ENCODE measurements around the gene ZNF655.

Gene ZNF655

DNA sequence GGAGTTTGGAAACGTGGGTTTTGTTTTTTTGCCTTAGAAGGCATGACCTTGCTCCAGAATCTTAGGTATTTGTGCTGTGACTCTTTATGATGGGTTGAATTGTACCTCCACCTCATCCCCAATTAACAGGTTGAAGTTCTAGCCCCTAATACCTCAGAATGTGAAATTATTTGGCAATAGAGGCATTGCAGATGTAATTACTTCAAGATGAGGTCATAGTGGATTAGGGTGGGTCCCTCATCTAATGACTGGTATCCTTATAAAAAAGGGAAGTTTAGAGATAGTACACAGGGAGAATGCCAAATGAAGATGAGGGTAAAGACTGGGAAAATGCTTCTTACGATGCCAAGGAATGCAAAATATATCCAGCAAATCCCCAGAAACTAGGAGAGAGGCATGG, 3.5 kb upstream of the ZNF655 start:
- TF ChIP-seq RAD21 (IDR thresholded peaks at IDR 0.05; ENCODE audit: low read depth) (no peak), CREB1 (IDR thresholded peaks at IDR 0.05; ENCODE audit: low read depth) (no peak), ZBTB7A (IDR thresholded peaks at IDR 0.05; ENCODE audit: low read depth) (no peak), TEAD4 (IDR thresholded peaks at IDR 0.05) (no peak)

DNA sequence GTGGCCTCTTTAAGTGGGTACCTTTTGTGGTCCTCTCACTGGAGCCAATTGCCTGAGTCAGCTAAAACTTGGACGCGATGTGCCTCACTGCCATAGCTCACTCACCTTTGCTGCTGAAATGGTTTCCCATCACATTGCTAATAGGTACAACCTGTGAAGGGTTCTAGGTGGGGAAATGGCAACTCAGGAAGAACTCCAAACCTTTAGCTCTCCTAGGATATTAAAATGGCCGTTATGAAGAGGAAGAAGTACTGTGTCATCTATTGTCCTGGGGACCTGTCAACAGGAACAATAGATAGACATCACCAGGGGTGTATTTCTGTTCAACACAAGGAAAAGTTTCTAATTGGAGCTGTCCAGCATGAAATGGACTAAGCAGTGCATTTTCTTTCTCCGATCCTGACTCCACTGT, 1.2 kb upstream of the ZNF655 start:
- no peak for TF ChIP-seq EGR1 (IDR thresholded peaks at IDR 0.05)
- TF ChIP-seq, protein P1, sequence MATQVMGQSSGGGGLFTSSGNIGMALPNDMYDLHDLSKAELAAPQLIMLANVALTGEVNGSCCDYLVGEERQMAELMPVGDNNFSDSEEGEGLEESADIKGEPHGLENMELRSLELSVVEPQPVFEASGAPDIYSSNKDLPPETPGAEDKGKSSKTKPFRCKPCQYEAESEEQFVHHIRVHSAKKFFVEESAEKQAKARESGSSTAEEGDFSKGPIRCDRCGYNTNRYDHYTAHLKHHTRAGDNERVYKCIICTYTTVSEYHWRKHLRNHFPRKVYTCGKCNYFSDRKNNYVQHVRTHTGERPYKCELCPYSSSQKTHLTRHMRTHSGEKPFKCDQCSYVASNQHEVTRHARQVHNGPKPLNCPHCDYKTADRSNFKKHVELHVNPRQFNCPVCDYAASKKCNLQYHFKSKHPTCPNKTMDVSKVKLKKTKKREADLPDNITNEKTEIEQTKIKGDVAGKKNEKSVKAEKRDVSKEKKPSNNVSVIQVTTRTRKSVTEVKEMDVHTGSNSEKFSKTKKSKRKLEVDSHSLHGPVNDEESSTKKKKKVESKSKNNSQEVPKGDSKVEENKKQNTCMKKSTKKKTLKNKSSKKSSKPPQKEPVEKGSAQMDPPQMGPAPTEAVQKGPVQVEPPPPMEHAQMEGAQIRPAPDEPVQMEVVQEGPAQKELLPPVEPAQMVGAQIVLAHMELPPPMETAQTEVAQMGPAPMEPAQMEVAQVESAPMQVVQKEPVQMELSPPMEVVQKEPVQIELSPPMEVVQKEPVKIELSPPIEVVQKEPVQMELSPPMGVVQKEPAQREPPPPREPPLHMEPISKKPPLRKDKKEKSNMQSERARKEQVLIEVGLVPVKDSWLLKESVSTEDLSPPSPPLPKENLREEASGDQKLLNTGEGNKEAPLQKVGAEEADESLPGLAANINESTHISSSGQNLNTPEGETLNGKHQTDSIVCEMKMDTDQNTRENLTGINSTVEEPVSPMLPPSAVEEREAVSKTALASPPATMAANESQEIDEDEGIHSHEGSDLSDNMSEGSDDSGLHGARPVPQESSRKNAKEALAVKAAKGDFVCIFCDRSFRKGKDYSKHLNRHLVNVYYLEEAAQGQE (IDR thresholded peaks at IDR 0.05; ENCODE audit: low read depth): peak; percentile 68

DNA sequence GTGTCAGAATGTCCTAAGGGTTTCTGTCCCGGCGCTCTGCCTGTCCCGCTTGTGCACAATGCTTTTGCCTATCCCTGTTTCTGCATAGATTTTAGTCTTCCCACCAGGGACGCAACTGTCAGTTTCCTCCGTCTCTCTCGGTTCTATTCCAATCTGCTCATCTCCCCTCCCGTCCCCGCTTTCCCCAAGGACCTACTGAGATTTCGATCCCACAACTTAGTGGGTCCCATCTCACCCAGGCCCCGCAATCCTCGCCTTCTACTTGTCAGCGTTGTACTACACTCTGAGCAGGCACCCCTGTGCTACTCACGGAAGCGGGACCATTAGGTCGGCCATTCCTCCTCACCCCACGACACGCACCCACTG, 519 bp upstream of the ZNF655 start:
- TF ChIP-seq YY1 (IDR thresholded peaks at IDR 0.05; ENCODE audit: low read depth) (peak; percentile 69; the same call in 1 of the 2 replicates), EGR1 (IDR thresholded peaks at IDR 0.05) (no peak)

DNA sequence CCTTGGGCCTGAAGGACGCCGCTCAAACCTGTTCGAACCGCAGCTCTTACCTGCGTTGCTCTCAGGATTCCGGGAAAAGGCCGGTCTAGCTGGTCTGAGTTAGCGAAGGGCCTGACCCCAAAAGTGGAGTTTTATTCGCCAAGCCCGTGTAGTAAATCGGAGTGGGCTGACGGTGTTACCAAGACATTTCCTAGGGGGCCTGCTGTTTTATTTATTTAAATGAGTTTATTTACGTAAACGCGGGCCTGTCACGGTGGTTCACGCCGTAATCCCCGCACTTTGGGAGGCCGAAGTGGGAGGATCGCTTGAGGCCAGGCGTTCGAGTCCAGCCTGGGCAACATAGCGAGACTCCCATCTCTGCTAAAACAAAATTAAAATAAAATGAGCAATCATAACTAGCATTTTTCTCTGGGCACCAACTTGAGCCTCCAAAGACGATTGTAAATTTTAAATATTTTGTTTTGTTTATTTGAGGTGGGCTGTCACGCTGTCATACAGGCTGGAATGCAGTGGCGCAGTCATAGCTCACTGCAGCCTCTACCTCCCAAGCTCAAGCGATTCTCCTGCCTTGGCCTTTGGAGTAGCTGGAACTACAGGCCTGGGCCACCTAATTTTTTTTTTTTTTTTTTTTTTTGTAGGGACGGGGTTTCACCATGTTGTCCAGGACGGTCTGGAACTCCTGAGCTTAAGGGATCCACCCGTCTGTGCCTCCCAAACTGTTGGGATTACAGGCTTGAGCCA, 903 bp downstream of the ZNF655 start:
- no peak for TF ChIP-seq CEBPB (IDR thresholded peaks at IDR 0.05)
- no peak for TF ChIP-seq TAF1 (IDR thresholded peaks at IDR 0.05; ENCODE audit: low read depth)
- TF ChIP-seq, protein P1 (IDR thresholded peaks at IDR 0.05; ENCODE audit: low read depth): no peak
- TF ChIP-seq FOXM1 (IDR thresholded peaks at IDR 0.05; ENCODE audit: borderline replicate concordance, low read depth): no peak
- TF ChIP-seq, protein P2, sequence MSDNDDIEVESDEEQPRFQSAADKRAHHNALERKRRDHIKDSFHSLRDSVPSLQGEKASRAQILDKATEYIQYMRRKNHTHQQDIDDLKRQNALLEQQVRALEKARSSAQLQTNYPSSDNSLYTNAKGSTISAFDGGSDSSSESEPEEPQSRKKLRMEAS (IDR thresholded peaks at IDR 0.05): no peak
- TF ChIP-seq NFIC (IDR thresholded peaks at IDR 0.05): no peak
- TF ChIP-seq TEAD4 (IDR thresholded peaks at IDR 0.05): no peak
- no peak for TF ChIP-seq YY1 (IDR thresholded peaks at IDR 0.05; ENCODE audit: low read depth)
- TF ChIP-seq EGR1 (IDR thresholded peaks at IDR 0.05): no peak
- no peak for TF ChIP-seq ZBTB7A (IDR thresholded peaks at IDR 0.05; ENCODE audit: low read depth)

DNA sequence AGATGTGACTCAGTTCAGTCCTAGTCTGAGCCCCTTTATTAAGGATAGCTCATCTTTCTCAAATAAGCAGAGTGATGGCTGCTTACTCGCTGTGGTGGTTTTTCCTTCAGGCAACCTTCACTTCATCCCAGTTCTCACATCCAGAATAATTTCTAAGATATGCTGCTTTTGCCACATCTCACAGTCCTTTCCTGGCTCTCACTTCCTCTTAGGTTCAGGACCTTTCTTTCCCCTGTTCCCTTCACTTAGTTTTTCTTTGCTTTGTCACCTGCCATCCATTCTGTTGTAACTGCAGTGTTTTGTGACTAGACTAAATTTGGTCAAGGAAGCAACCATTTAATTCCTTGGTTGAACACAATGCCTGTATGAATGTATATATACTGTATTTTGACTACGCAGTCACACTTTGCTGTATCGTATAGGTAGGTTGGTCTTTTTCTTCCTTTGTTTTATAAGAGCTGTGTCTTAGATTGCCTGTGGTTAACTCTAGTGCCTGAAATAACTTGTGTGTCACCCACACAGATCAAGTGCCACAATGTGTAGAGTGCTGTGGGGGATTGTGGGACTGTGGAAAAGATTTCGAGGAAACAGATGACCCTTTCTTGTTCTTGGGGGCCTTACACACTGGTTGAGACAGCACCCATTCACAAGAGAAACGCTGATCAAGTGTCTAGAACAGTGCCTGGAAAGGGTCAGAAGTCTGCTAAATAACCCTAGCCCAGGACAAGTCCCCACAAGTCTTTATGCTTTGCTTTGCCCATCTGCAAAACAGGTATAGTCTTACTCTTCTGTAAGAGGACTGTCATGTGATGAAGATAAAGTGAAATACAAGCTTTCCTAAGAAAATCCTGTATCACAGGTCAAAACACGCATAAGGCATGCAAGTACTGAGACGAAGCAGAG, 2.6 kb downstream of the ZNF655 start:
- TF ChIP-seq TAF1 (IDR thresholded peaks at IDR 0.05; ENCODE audit: low read depth): no peak
- TF ChIP-seq TEAD4 (IDR thresholded peaks at IDR 0.05): no peak
- no peak for TF ChIP-seq CREB1 (IDR thresholded peaks at IDR 0.05; ENCODE audit: low read depth)
- TF ChIP-seq, protein P2 (IDR thresholded peaks at IDR 0.05): no peak
- no peak for TF ChIP-seq ZBTB7A (IDR thresholded peaks at IDR 0.05; ENCODE audit: low read depth)
- no peak for TF ChIP-seq NFIC (IDR thresholded peaks at IDR 0.05)
- TF ChIP-seq, protein P1 (IDR thresholded peaks at IDR 0.05; ENCODE audit: low read depth): no peak
- TF ChIP-seq, protein P3, sequence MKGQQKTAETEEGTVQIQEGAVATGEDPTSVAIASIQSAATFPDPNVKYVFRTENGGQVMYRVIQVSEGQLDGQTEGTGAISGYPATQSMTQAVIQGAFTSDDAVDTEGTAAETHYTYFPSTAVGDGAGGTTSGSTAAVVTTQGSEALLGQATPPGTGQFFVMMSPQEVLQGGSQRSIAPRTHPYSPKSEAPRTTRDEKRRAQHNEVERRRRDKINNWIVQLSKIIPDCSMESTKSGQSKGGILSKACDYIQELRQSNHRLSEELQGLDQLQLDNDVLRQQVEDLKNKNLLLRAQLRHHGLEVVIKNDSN (IDR thresholded peaks at IDR 0.05): no peak
- no peak for TF ChIP-seq YY1 (IDR thresholded peaks at IDR 0.05; ENCODE audit: low read depth)
- TF ChIP-seq RAD21 (IDR thresholded peaks at IDR 0.05; ENCODE audit: low read depth): no peak
- TF ChIP-seq CEBPB (IDR thresholded peaks at IDR 0.05): no peak
- TF ChIP-seq FOXM1 (IDR thresholded peaks at IDR 0.05; ENCODE audit: borderline replicate concordance, low read depth): no peak
